Fibroblast of lung (primary cell): Measurements from ENCODE around the gene VENTX.

Experiments used
- EZH2 ChIP-seq: IDR thresholded peaks from 2 replicates; pipeline ENCODE4 v1.5.1; 2012; ENCODE audit warnings: low read length, control low read depth, mild to moderate bottlenecking; ENCODE audit errors: missing control alignments
- TF ChIP-seq, protein P1 (sequence below), 2 donors: IDR thresholded peaks in 1 of 2; conservative IDR thresholded peaks in 1 of 2; 1 replicate in 1 of 2; 2 replicates in 1 of 2; pipeline ENCODE4 v1.5.1; 2011 to 2012; ENCODE audit warnings: low read length in 2 of 2, control low read depth in 1 of 2, inconsistent platforms in 1 of 2, low read depth in 1 of 2, mild to moderate bottlenecking in 1 of 2

- TF ChIP-seq, protein P1, sequence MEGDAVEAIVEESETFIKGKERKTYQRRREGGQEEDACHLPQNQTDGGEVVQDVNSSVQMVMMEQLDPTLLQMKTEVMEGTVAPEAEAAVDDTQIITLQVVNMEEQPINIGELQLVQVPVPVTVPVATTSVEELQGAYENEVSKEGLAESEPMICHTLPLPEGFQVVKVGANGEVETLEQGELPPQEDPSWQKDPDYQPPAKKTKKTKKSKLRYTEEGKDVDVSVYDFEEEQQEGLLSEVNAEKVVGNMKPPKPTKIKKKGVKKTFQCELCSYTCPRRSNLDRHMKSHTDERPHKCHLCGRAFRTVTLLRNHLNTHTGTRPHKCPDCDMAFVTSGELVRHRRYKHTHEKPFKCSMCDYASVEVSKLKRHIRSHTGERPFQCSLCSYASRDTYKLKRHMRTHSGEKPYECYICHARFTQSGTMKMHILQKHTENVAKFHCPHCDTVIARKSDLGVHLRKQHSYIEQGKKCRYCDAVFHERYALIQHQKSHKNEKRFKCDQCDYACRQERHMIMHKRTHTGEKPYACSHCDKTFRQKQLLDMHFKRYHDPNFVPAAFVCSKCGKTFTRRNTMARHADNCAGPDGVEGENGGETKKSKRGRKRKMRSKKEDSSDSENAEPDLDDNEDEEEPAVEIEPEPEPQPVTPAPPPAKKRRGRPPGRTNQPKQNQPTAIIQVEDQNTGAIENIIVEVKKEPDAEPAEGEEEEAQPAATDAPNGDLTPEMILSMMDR (conservative IDR thresholded peaks at IDR 0.05 in 1 of 2, IDR thresholded peaks at IDR 0.05 in 1 of 2; ENCODE audit: low read depth in 1 of 2, low read length in 2 of 2) = no peak
- no peak for TF ChIP-seq EZH2
Observed at GRCh38 chr10:133217800-133218589, 19.7 kb upstream of the VENTX start.
